H1 (cell line): ENCODE results near the gene SHC3. TPM values are rescaled to one million over a fixed set of nuclear protein-coding genes. Genes with fewer than 3 reads are reported as not detected.

Source experiments
- PHF8 ChIP-seq: fragments of 200-600 bp; sonication (generic); conservative IDR thresholded peaks from 2 replicates; pipeline ENCODE4 v1.7.1; 2012; ENCODE audit warnings: low read depth, mild to moderate bottlenecking, inconsistent platforms, low read length, moderate library complexity
- TAF7 ChIP-seq: optimal IDR thresholded peaks from 2 replicates; pipeline ENCODE3; 2011; ENCODE audit warnings: low read depth, mild to moderate bottlenecking, inconsistent platforms, low read length, moderate library complexity, borderline replicate concordance
- polyA plus RNA-seq, 7 experiments: library from polyadenylated mRNA; depleted of rRNA in 3 of 7; stranded (reverse) in 5 of 7; unstranded in 2 of 7; fragments of >200 nt in 5 of 7; fragments of 200-250 nt in 2 of 7; gene quantifications; 1 replicate in 5 of 7; 2 replicates in 1 of 7; 4 replicates in 1 of 7; pipeline versions ENCODE4 v1.2.1 to v1.2.3, GENCODE V29; 2011 to 2013; ENCODE audit warnings: missing spikeins in 2 of 7, mixed read lengths in 2 of 7
- total RNA-seq: library from RNA; stranded (reverse); fragmentation: NEBNext Ultra II Directional; extraction: Animal tissue kit (Norgen Biotek cat#: 25700); gene quantifications from 2 replicates; pipeline ENCODE4 v1.2.1, GENCODE V29; 2021

The SHC3 gene
- total and polyA plus RNA-seq, 2 of the 8 experiments (the other 6 are each of a cell fraction or from before 2014, with no cell fraction given) = 1.4 to 7.1 TPM

- TF ChIP-seq TAF7 (peak; percentile 69), PHF8 (peak; percentile 54; the same call in 1 of the 2 replicates)
- TF ChIP-seq, all 59 proteins: peak for 8
These were observed 187.3 kb downstream of the SHC3 start, which contains the start of gene S1PR3 (continued) for GRCh38 chr9:88991066-88992034.
